Measurements from ENCODE around the gene CCL4.
"Not testable (repeated sequence)": the region's sequence is repeated elsewhere in the genome, so short reads cannot be mapped to it uniquely, and the experiment has no call there.

The CCL4 gene

GRCh38 chr17:36103401-36103975 is at the start of gene CCL4:
TSS of gene CCL4 (plus strand) at chr17:36103827. CDS start at chr17:36103906, 79 bp downstream.
- in situ Hi-C loops (cut with MboI; ENCODE audit: low sequenced_read_pairs) = not testable (repeated sequence)

- in situ Hi-C loops (cut with MboI; ENCODE audit: low sequenced_read_pairs) = no loop called here
Measured at GRCh38 chr17:36055171-36055570, 48.5 kb upstream of the CCL4 start.

GRCh38 chr17:36055921-36056520 is 47.6 kb upstream of the CCL4 start:
- in situ Hi-C loops (cut with MboI; ENCODE audit: low sequenced_read_pairs) = no loop called here

GRCh38 chr17:36057911-36058310 is 45.7 kb upstream of the CCL4 start:
- in situ Hi-C loops (cut with MboI; ENCODE audit: low sequenced_read_pairs) = no loop called here

GRCh38 chr17:36059406-36059805 is 44.2 kb upstream of the CCL4 start:
- in situ Hi-C loops (cut with MboI; ENCODE audit: low sequenced_read_pairs) = no loop called here

- in situ Hi-C loops (cut with MboI; ENCODE audit: low sequenced_read_pairs) = no loop called here
Measured at GRCh38 chr17:36060816-36061215, 42.8 kb upstream of the CCL4 start.

GRCh38 chr17:36063786-36064541 is 39.7 kb upstream of the CCL4 start, which contains the start of gene CCL18:
TSS of gene CCL18 (plus strand) at chr17:36064272. CDS start at chr17:36064343, 71 bp downstream.
- in situ Hi-C loops (cut with MboI; ENCODE audit: low sequenced_read_pairs) = no loop called here

- in situ Hi-C loops (cut with MboI; ENCODE audit: low sequenced_read_pairs) = no loop called here
Measured at GRCh38 chr17:36066365-36066985, 37.2 kb upstream of the CCL4 start.

- in situ Hi-C loops (cut with MboI; ENCODE audit: low sequenced_read_pairs) = no loop called here
Measured at GRCh38 chr17:36068524-36068923, 35.1 kb upstream of the CCL4 start.

- in situ Hi-C loops (cut with MboI; ENCODE audit: low sequenced_read_pairs) = no loop called here
Measured at GRCh38 chr17:36069136-36069535, 34.5 kb upstream of the CCL4 start.

- in situ Hi-C loops (cut with MboI; ENCODE audit: low sequenced_read_pairs) = loop anchor here (5.0 to 10.0 kb wide), 3 partner anchors 48 to 96 kb away; no protein-coding TSS in a partner anchor
Measured at GRCh38 chr17:36070427-36070826, 33.2 kb upstream of the CCL4 start.

- in situ Hi-C loops (cut with MboI; ENCODE audit: low sequenced_read_pairs) = loop anchor here (5.0 to 10.0 kb wide), 3 partner anchors 49 to 97 kb away; no protein-coding TSS in a partner anchor
Measured at GRCh38 chr17:36071751-36072150, 31.9 kb upstream of the CCL4 start.

- in situ Hi-C loops (cut with MboI; ENCODE audit: low sequenced_read_pairs) = loop anchor here (5.0 to 10.0 kb wide), 3 partner anchors 50 to 98 kb away; no protein-coding TSS in a partner anchor
Measured at GRCh38 chr17:36072431-36073121, 31.1 kb upstream of the CCL4 start.

- in situ Hi-C loops (cut with MboI; ENCODE audit: low sequenced_read_pairs) = loop anchor here (5.0 to 10.0 kb wide), 3 partner anchors 52 to 100 kb away; no protein-coding TSS in a partner anchor
Measured at GRCh38 chr17:36074365-36074764, 29.3 kb upstream of the CCL4 start.

GRCh38 chr17:36081681-36082471 is 21.8 kb upstream of the CCL4 start:
- in situ Hi-C loops (cut with MboI; ENCODE audit: low sequenced_read_pairs) = not testable (repeated sequence)

- in situ Hi-C loops (cut with MboI; ENCODE audit: low sequenced_read_pairs) = not testable (repeated sequence)
Measured at GRCh38 chr17:36082482-36083120, 21.0 kb upstream of the CCL4 start.

GRCh38 chr17:36083691-36084090 is 19.9 kb upstream of the CCL4 start:
- in situ Hi-C loops (cut with MboI; ENCODE audit: low sequenced_read_pairs) = not testable (repeated sequence)

GRCh38 chr17:36085765-36086164 is 17.9 kb upstream of the CCL4 start:
- in situ Hi-C loops (cut with MboI; ENCODE audit: low sequenced_read_pairs) = no loop called here

- in situ Hi-C loops (cut with MboI; ENCODE audit: low sequenced_read_pairs) = no loop called here
Measured at GRCh38 chr17:36086791-36087190, 16.8 kb upstream of the CCL4 start.

All from HL-60/S4 (cell line).